Muscle of leg (tissue), 11 donors: ENCODE measurements around the gene MATCAP1. TPM values are rescaled to one million over a fixed set of nuclear protein-coding genes. Genes with fewer than 3 reads are reported as not detected.

Experiments
- DNase-seq: peaks from one replicate; pipeline ENCODE4 v3.0.0; 2013
- H3K27ac ChIP-seq: one replicate; pipeline ENCODE4 v1.5.1; 2013; ENCODE audit warnings: mild to moderate bottlenecking, low read length, control low read depth
- H3K27me3 ChIP-seq: one replicate; pipeline ENCODE4 v1.6.1; 2013; ENCODE audit warnings: low read length; ENCODE audit not compliant: control insufficient read depth, insufficient read depth
- H3K36me3 ChIP-seq: one replicate; pipeline ENCODE4 v1.6.1; 2013; ENCODE audit warnings: low read length; ENCODE audit not compliant: control insufficient read depth, insufficient read depth
- H3K4me1 ChIP-seq: one replicate; pipeline ENCODE4 v1.6.1; 2013; ENCODE audit warnings: low read length; ENCODE audit not compliant: control insufficient read depth, insufficient read depth
- H3K4me3 ChIP-seq: one replicate; pipeline ENCODE4 v1.5.1; 2013; ENCODE audit warnings: low read length, control low read depth
- H3K9me3 ChIP-seq: replicated peaks from 2 replicates; pipeline ENCODE4 v1.6.1; 2013; ENCODE audit warnings: low read depth, low read length; ENCODE audit not compliant: control insufficient read depth
- WGBS: methylation state at CpG from one replicate; pipeline ENCODE4 v1.1.5; 2013; ENCODE audit warnings: missing lambda C conversion rate; ENCODE audit not compliant: insufficient coverage; 5-methylcytosine and 5-hydroxymethylcytosine counted together
- polyA plus RNA-seq, 8 donors: library from polyadenylated mRNA; unstranded; fragments of 120-200 nt; gene quantifications; one replicate each; pipeline versions ENCODE4 v1.2.1 to v1.2.3, GENCODE V29; 2013; ENCODE audit warnings: inconsistent platforms in 1 of 8, low replicate concordance in 1 of 8; ENCODE audit not compliant: insufficient read length in 8 of 8, insufficient read depth in 1 of 8
- total RNA-seq: library from RNA; stranded (reverse); fragments of 120-200 nt; gene quantifications from one replicate; pipeline ENCODE4 v1.2.4, GENCODE V29; 2013

Gene MATCAP1
- total and polyA plus RNA-seq, 9 donors: 8.6 to 25.9 (median 20.7) TPM

GRCh38 chr16:67157106-67157748, 26.5 kb downstream of the MATCAP1 start:
- H3K9me3 ChIP-seq: no peaks in the 10 kb centered on the region
- no peak overlapping the region for H3K27ac ChIP-seq
- peaks cover 41% of the 10 kb centered on the region for H3K4me1 ChIP-seq
- WGBS: 26% methylated on average over 4 of the region's 7 CpGs
- no peaks in the 10 kb centered on the region for H3K36me3 ChIP-seq
- H3K27me3 ChIP-seq: peaks cover 93% of the 10 kb centered on the region
- no peak overlapping the region for H3K4me3 ChIP-seq
- DNase-seq: no peak

DNA sequence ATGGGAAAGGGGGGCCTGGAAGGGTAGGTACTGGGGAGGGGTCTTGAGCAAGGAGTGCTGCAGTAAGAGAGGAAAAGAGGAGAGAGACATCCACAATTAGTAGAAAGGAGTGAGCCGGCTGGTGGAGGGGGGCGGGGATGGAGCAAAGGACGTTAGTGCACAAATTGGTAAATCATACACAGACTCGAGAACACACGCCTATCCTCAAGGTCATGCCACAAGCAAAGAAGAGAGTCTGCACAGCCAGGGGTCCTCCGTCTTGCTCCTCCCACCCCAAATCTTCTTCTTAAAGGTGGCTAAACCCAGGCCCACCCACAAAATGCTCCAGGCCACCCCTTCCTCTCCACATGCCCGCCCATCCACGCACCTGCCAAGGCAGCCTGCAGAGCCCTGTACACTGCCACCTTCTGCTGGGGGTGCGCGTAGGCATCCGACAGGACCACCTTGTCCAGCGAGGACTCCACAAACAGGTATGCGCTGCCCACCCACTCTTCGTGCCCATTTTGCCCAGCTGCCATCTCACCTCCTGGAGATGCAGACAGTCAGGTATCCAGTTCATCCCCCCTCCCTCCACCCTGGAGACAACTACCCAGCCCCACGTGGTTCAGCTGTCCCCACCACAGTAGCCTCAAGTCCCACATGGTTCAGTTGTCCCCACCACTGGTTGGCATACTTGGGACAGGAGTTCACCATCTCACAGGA, 27.5 kb downstream of the MATCAP1 start:
- WGBS: 30% methylated on average over 10 of the region's 15 CpGs
- DNase-seq: no peak
- Histone ChIP-seq H3K9me3 (no peaks in the 10 kb centered on the region), H3K4me3 (no peak overlapping the region), H3K4me1 (peaks cover 41% of the 10 kb centered on the region), H3K27ac (no peak overlapping the region), H3K27me3 (peaks cover 92% of the 10 kb centered on the region), H3K36me3 (no peaks in the 10 kb centered on the region)

DNA sequence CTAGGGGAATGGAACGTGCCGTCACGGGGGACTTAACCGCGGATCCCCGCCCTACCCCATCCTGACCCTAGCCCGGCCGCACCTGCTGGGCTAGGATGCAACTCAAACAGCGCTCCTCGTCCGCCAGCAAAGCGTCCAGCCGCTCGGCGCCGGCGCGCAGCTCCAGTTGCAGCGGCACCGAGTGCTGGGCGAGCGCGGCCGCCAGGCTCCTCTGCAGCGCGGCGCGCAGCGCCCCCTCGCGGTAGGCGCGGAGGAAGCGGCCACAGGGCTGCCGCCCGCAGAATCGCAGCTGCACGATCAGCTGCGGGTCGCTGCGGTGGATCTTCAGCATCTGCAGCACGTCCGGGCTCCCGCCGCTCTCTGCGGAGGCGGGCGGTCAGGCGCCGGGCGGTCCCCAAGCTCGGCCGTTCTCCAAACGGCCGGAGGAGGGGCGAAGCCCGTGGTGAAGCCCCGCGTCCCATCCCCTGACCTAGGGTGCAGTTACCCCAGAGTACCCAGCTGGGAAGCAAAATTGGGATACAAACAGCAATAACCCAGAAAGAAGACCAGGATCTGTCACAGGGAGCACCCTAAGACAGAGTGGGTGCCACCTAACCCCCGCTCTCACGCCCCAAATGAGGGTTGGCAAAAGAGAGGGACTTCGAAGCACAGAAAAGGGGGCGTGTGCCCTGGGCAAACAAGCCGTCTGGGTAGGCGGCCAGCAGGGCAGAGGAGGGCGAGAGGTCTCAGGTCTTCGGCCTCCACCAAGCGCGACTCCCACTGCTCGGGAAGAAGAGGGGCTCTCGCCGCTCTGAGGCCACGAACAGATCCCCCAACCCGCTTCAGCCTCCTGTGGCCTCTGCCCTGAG, 28.2 kb downstream of the MATCAP1 start:
- Histone ChIP-seq H3K4me3 (peak overlapping the region; percentile 9), H3K9me3 (no peaks in the 10 kb centered on the region), H3K36me3 (no peaks in the 10 kb centered on the region), H3K27me3 (peaks cover 91% of the 10 kb centered on the region), H3K4me1 (peaks cover 42% of the 10 kb centered on the region), H3K27ac (no peak overlapping the region)
- WGBS: 2% methylated on average over 64 of the region's 74 CpGs
- peak; percentile 86 for DNase-seq

DNA sequence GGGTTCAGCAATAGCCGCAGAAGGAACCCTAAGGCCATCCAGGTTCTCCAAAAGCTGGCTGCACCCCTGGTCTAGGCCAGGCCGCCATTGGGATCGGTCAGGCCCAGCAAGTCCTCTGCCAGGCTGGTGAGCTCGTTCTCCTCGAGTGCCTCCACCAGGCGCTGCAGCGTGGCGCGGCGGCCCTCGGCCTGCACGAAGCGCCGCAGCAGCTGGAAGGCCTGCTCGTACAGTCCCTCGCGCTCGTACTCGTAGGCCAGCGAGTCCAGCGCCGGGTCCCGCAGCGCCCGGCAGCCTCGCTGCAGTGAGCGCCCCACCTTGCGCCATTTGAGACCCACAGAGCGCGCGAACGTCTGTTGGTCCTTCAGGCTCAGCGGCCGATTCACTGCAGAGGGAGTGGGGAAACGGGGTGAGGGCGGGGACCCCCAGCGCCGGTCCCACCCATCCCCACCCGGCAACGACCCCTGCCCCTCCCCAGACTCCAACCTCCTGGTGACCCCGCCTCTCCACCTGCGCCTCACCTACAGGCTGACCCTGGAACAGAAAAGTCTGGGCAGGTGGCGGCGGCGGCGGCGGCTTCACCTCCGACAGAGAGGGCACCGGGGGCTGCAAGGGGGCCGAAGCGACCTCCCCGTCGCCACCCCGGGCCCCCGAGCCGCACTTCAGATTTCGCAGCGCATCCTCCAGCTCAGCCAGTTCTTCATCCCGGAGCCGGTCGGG, 29.0 kb downstream of the MATCAP1 start:
- Histone ChIP-seq H3K27ac (no peak overlapping the region), H3K9me3 (no peaks in the 10 kb centered on the region), H3K36me3 (no peaks in the 10 kb centered on the region), H3K4me1 (peaks cover 37% of the 10 kb centered on the region), H3K4me3 (peak overlapping the region; percentile 9), H3K27me3 (peaks cover 86% of the 10 kb centered on the region)
- no peak for DNase-seq
- 8% methylated on average over 49 of the region's 61 CpGs for WGBS

DNA sequence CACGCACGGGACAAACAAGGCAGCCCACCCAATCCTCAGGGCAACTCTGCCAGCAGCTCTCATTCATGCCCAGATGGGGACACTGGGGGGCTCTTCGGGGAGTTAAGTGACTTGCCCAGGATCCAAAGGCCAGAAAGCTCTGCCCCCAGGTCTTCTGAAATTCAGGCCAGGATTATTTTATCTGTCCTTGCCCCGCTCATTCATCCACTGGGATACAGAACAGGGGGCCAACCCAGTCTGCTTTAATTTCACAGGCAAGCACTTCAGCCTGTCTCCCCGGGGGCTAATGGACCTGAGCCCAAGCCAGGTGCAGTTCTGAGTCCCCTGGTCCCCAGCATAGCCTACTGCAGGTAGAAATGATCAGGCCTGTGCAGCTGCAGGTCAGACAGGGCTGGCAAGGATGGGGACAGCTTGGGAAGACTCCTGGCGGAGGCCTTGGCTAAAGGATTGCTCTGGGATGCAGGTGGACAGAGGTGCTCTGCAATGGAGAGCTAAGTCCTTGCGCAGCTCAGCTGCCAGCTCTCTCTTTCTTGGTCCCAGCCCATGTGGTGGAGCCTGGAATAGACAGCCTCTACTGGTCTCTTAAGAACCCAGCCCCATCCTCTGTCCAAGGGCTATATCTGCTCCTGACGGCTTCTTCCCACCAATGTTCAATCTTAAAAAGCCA, 32.2 kb downstream of the MATCAP1 start:
- Histone ChIP-seq H3K36me3 (peaks cover 24% of the 10 kb centered on the region), H3K27me3 (peaks cover 66% of the 10 kb centered on the region), H3K9me3 (no peaks in the 10 kb centered on the region), H3K4me3 (peak overlapping the region; percentile 69), H3K27ac (peak overlapping the region; percentile 77), H3K4me1 (peaks cover 33% of the 10 kb centered on the region)
- 42% methylated on average over 5 of the region's 8 CpGs for WGBS
- DNase-seq: no peak

- peak within 1 kb of the TSS; percentile 69 for H3K4me3 ChIP-seq
- H3K36me3 ChIP-seq: peaks cover 31% of the 10 kb centered on the region
- WGBS: under 1% methylated on average over 21 of the region's 34 CpGs
- DNase-seq: peak; percentile 94
- no peaks in the 10 kb centered on the region for H3K9me3 ChIP-seq
- H3K27ac ChIP-seq: peak within 1 kb of the TSS; percentile 77
- H3K27me3 ChIP-seq: peaks cover 60% of the 10 kb centered on the region
- peaks cover 32% of the 10 kb centered on the region for H3K4me1 ChIP-seq
Observed at GRCh38 chr16:67150833-67151396, 32.8 kb downstream of the MATCAP1 start, which contains the start of gene B3GNT9. Gene B3GNT9 (minus strand): TSS chr16:67150998. CDS start chr16:67150485, 513 bp downstream.

DNA sequence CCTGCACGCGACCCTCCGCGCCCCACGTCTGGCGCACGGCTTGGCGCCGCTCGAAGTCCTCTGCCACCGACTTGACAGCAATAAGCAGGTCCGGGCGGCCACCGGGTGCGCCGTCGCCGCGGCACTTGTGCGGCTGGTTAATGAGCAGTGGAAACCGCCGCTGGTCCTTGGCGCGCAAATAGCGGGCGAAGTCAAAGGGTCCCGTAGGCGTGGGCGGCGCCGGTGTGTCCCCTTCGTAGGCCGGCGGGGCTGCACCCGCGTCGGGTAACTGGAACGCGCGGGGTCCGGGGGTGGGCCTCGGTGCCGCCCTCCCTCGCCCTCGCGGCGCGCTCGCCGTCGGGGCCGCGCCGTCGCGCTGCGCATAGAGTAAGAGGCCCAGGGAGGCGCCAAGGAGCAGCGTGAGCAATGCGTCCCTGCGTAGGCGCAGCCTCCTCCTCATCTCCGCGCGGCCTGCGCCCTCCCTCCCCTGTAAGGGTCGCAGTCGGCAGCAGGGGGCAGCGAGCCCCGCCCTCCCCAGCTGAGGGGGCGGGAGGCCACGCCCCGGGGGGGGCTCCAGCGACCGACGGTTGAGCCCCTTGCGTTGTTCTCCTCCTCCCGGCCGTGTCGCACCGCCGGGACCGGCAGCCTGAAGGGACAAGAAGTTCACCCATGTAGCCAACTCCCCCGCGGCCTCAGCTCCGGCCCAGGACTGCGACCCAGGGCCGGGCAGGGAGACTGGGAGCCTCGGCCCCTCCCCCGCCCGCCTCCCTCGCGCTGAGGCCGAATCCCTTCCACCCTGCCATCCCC, 33.5 kb downstream of the MATCAP1 start:
- DNase-seq: peak; percentile 94

DNA sequence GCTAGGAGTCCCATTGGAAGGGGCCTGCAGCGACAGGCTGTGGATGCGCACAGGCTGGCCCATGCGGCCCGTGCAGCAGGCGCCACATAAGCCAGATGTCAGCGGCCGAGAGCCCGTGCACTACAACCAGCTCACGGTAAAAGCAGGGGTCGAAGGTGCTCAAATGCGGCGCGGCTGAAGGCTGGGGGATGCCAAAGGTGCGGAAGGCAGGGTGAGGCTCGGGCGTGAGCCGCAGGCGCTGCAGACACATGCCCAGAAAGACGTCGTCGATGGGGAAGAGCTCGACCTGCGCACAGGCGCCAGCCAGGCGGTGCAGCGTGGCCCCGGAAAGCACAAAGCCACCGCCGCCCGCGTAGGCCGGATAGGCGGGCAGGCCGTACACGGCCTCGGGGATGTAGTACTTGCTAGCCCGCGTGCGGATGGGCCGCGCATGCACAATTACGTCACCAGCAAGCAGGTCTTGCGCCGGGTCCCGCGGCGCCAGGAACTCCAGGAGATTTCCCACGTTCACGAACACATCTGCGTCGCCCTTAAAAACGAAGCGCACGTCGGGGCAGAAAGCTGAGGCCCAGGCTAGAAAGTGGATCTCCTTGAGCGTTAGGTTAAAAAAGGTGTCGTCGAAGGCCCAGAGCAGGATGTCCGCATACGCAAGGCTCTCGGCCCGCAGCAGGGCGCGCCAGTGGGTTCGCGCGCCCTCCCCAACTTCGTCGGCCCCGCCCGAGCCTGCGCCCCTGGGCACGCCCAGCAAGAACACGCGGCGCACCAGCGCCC, 34.3 kb downstream of the MATCAP1 start:
- Histone ChIP-seq H3K27ac (no peak overlapping the region), H3K27me3 (peaks cover 47% of the 10 kb centered on the region), H3K4me3 (no peak overlapping the region), H3K4me1 (peaks cover 19% of the 10 kb centered on the region), H3K9me3 (no peaks in the 10 kb centered on the region), H3K36me3 (peaks cover 45% of the 10 kb centered on the region)
- no peak for DNase-seq
- WGBS: 39% methylated on average over 77 of the region's 77 CpGs

More for the DNA sequence above, 33.5 kb downstream of the MATCAP1 start:
- peak overlapping the region; percentile 77 for H3K27ac ChIP-seq
- no peaks in the 10 kb centered on the region for H3K9me3 ChIP-seq
- H3K36me3 ChIP-seq: peaks cover 38% of the 10 kb centered on the region
- H3K4me1 ChIP-seq: peaks cover 27% of the 10 kb centered on the region
- peak overlapping the region; percentile 69 for H3K4me3 ChIP-seq
- peaks cover 55% of the 10 kb centered on the region for H3K27me3 ChIP-seq
- WGBS: 2% methylated on average over 94 of the region's 94 CpGs
